KBM-7 (cell line): ENCODE data around the gene FYB2.
A peak's percentile ranks its signal among the peaks of the same experiment; 100 is the strongest.

Experiments
- DNase-seq: peaks from one replicate; pipeline ENCODE4 v3.0.0-alpha.2; 2015
- in situ Hi-C: fragments of 300-500 bp; cut with MboI; formaldehyde crosslinking; loops from 2 replicates; pipeline ENCODE4 v1.14.3; 2020; ENCODE audit warnings: low sequenced_read_pairs, low pct_unique_long_range_greater_than_20kb, mixed read lengths

The FYB2 gene

GRCh38 chr1:56836359-56836758 is 17.2 kb upstream of the FYB2 start:
- in situ Hi-C loops = no loop called here
- no peak for DNase-seq

- in situ Hi-C loops = no loop called here
- no peak for DNase-seq
Observed at GRCh38 chr1:56835657-56836056, 16.5 kb upstream of the FYB2 start.

- DNase-seq = no peak
Observed at GRCh38 chr1:56834137-56834900, 15.1 kb upstream of the FYB2 start.

GRCh38 chr1:56833088-56833487 is 13.9 kb upstream of the FYB2 start:
- in situ Hi-C loops = no loop called here
- DNase-seq = no peak

More at GRCh38 chr1:56834137-56834900, 15.1 kb upstream of the FYB2 start:
- in situ Hi-C loops = no loop called here

- in situ Hi-C loops = no loop called here
- peak; percentile 75 for DNase-seq
Observed at GRCh38 chr1:56831871-56832693, 12.9 kb upstream of the FYB2 start.

GRCh38 chr1:56830052-56830451 is 10.8 kb upstream of the FYB2 start:
- no peak for DNase-seq
- in situ Hi-C loops = no loop called here

GRCh38 chr1:56827711-56828110 is 8.5 kb upstream of the FYB2 start:
- in situ Hi-C loops = no loop called here

GRCh38 chr1:56825436-56825835 is 6.2 kb upstream of the FYB2 start:
- in situ Hi-C loops = no loop called here
- no peak for DNase-seq

More at GRCh38 chr1:56827711-56828110, 8.5 kb upstream of the FYB2 start:
- DNase-seq = no peak

GRCh38 chr1:56824938-56825337 is 5.7 kb upstream of the FYB2 start:
- DNase-seq = no peak
- in situ Hi-C loops = no loop called here

- in situ Hi-C loops = no loop called here
- DNase-seq = no peak
Observed at GRCh38 chr1:56824271-56824670, 5.1 kb upstream of the FYB2 start.

GRCh38 chr1:56821462-56821797 is 2.2 kb upstream of the FYB2 start:
- in situ Hi-C loops = no loop called here
- DNase-seq = no peak

- peak; percentile 64 for DNase-seq
- in situ Hi-C loops = no loop called here
Observed at GRCh38 chr1:56820755-56821461, 1.7 kb upstream of the FYB2 start.

GRCh38 chr1:56817716-56818463 is 1.3 kb downstream of the FYB2 start:
- DNase-seq = no peak
- in situ Hi-C loops = no loop called here

GRCh38 chr1:56816909-56817308 is 2.3 kb downstream of the FYB2 start:
- no peak for DNase-seq
- in situ Hi-C loops = no loop called here

GRCh38 chr1:56816264-56816663 is 2.9 kb downstream of the FYB2 start:
- DNase-seq = no peak
- in situ Hi-C loops = no loop called here

- no peak for DNase-seq
- in situ Hi-C loops = no loop called here
Observed at GRCh38 chr1:56814205-56814604, 5.0 kb downstream of the FYB2 start.

GRCh38 chr1:56811331-56811730 is 7.9 kb downstream of the FYB2 start:
- in situ Hi-C loops = no loop called here
- no peak for DNase-seq

- in situ Hi-C loops = no loop called here
- no peak for DNase-seq
Observed at GRCh38 chr1:56808410-56808809, 10.8 kb downstream of the FYB2 start.

GRCh38 chr1:56806804-56807203 is 12.4 kb downstream of the FYB2 start:
- in situ Hi-C loops = no loop called here
- no peak for DNase-seq
